ENCODE measurements around the gene FXYD3. TPM values are rescaled to one million over a fixed set of nuclear protein-coding genes. Genes with fewer than 3 reads are reported as not detected.

Gene FXYD3

DNA sequence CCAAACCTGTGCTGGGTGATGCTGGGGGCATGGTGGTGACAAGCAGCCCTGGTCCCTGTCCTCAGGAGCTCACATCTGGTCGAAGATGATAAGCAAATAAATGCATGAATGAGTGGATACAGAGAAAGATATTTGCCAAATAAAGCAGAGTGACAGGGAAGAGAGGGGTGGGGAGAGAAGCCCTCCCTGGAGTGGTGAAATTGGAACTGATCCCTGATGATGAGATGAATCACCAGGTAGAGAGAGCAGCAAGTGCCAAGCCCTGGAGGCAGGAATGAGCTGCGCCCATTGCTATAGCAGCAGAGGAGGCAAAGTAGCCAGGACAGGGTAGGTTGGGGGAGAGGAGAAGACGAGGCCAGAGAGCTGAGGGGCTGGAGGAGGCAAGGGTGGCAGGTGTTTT is 52.6 kb downstream of the FXYD3 start:
- Histone ChIP-seq H3K79me1 (ENCODE audit: low read length) (no peaks in the 10 kb centered on the region), H3K4me1 (ENCODE audit: control insufficient read depth, low read depth, low read length) (no peaks in the 10 kb centered on the region), H2AK5ac (ENCODE audit: low read length) (no peak overlapping the region), H3K56ac (ENCODE audit: low read length) (no peak overlapping the region), H4K5ac (ENCODE audit: low read length) (no peak overlapping the region), H3K4me3 (ENCODE audit: low read length) (no peak overlapping the region), H3K18ac (ENCODE audit: low read length) (no peak overlapping the region), H3K4me2 (ENCODE audit: low read length) (no peak overlapping the region), H3K27ac (ENCODE audit: low read depth, low read length) (no peak overlapping the region), H3K27me3 (ENCODE audit: insufficient read depth, low read length, poor library complexity) (no peaks in the 10 kb centered on the region), H3K36me3 (ENCODE audit: control insufficient read depth, insufficient read depth, low read length) (peaks cover 8% of the 10 kb centered on the region), H3K23ac (ENCODE audit: low read length) (no peak overlapping the region), H3K79me2 (ENCODE audit: control insufficient read depth, insufficient read depth, low read length) (no peaks in the 10 kb centered on the region), H3K4ac (ENCODE audit: low read depth, low read length) (no peak overlapping the region), H3K9ac (ENCODE audit: low read length) (no peak overlapping the region), H2BK5ac (ENCODE audit: low read length) (no peak overlapping the region), H2BK15ac (replicated peaks; ENCODE audit: low read depth) (no peak overlapping the region), H2BK120ac (ENCODE audit: low read depth, low read length) (no peak overlapping the region), H4K8ac (ENCODE audit: low read depth, low read length) (no peak overlapping the region)
- DNase-seq, result no peak
- no CpG with 5 or more reads among the region's 3 CpGs for WGBS (ENCODE audit: extremely low coverage, insufficient coverage, low lambda C conversion rate)

DNA sequence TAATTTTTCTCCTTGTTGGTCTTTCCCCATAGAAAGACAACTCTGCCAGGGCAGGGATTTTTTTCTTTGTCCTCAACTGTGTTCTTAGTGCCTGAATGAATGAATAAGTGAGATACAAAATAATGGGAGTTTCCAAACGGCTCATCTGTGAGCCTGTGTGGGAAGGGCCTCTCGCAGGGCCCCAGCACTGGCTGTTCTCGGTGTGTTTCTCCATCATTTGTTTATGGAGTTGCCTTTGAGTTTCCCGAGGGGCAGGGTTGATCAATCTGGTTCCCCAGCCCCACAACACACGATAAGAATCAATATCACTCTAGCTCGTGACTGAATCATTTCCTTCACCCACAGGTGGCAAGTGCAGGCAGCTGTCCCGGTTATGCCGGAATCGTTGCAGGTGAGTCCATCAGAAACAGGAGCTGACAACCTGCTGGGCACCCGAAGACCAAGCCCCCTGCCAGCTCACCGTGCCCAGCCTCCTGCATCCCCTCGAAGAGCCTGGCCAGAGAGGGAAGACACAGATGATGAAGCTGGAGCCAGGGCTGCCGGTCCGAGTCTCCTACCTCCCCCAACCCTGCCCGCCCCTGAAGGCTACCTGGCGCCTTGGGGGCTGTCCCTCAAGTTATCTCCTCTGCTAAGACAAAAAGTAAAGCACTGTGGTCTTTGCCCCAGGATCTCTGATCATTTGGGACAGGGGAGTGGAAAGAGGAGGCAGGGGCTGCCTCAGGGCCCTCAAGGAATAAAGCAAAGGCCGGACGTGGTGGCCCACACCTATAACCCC is 53.8 kb downstream of the FXYD3 start:
- Histone ChIP-seq H4K5ac (ENCODE audit: low read length) (no peak overlapping the region), H3K18ac (ENCODE audit: low read length) (no peak overlapping the region), H3K4me1 (ENCODE audit: control insufficient read depth, low read depth, low read length) (no peaks in the 10 kb centered on the region), H3K36me3 (ENCODE audit: control insufficient read depth, insufficient read depth, low read length) (peaks cover 4% of the 10 kb centered on the region), H2BK120ac (ENCODE audit: low read depth, low read length) (no peak overlapping the region), H2AK5ac (ENCODE audit: low read length) (no peak overlapping the region), H3K27me3 (ENCODE audit: insufficient read depth, low read length, poor library complexity) (no peaks in the 10 kb centered on the region), H3K56ac (ENCODE audit: low read length) (no peak overlapping the region), H3K23ac (ENCODE audit: low read length) (no peak overlapping the region), H3K79me2 (ENCODE audit: control insufficient read depth, insufficient read depth, low read length) (no peaks in the 10 kb centered on the region), H3K79me1 (ENCODE audit: low read length) (no peaks in the 10 kb centered on the region), H3K27ac (ENCODE audit: low read depth, low read length) (no peak overlapping the region), H3K4me2 (ENCODE audit: low read length) (no peak overlapping the region), H4K8ac (ENCODE audit: low read depth, low read length) (no peak overlapping the region), H3K4ac (ENCODE audit: low read depth, low read length) (no peak overlapping the region), H3K9ac (ENCODE audit: low read length) (no peak overlapping the region), H2BK5ac (ENCODE audit: low read length) (no peak overlapping the region), H3K4me3 (ENCODE audit: low read length) (no peak overlapping the region), H2BK15ac (replicated peaks; ENCODE audit: low read depth) (no peak overlapping the region)
- no CpG with 5 or more reads among the region's 18 CpGs for WGBS (ENCODE audit: extremely low coverage, insufficient coverage, low lambda C conversion rate)
- DNase-seq, result no peak

DNA sequence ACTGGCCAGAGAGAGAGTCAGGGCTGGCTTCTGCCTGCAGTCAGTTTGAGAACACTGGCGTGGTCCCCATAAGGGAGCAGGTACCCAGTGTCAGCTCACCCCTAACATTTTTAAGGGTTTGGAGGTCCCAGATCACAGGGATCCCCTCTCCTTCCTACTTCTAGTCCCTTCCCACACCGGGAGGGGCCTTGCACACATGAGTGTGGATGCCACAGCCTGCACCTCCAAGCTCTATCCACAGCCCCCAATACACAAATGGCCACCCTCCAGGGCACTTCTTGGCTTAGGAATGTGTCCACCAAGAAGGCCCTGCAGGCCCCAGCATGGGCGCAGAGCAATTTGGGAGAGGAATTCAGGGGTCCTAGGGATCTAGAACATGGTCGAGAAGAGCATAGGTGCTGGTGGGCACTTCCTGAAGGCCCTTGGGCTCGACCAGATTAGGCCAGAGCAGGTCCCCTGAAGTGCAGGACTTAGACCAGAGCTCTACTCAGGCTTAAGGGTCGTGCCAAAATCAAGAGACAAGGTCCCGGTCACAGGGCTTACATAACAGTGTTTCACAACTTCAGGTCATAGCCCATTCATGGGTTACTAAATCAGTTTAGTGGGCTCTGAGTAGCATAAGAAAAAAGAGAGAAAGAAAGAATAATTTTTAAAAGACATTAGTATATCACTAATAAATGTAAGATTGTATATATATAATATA is 54.9 kb downstream of the FXYD3 start:
- no peak overlapping the region for H3K23ac ChIP-seq (ENCODE audit: low read length)
- H3K36me3 ChIP-seq (ENCODE audit: control insufficient read depth, insufficient read depth, low read length), result peaks cover 3% of the 10 kb centered on the region
- H2AK5ac ChIP-seq (ENCODE audit: low read length), result no peak overlapping the region
- no peak overlapping the region for H3K18ac ChIP-seq (ENCODE audit: low read length)
- H2BK15ac ChIP-seq (replicated peaks; ENCODE audit: low read depth), result no peak overlapping the region
- H3K79me1 ChIP-seq (ENCODE audit: low read length), result no peaks in the 10 kb centered on the region
- no peak overlapping the region for H4K5ac ChIP-seq (ENCODE audit: low read length)
- no peak overlapping the region for H3K56ac ChIP-seq (ENCODE audit: low read length)
- H3K9ac ChIP-seq (ENCODE audit: low read length), result no peak overlapping the region
- H2BK120ac ChIP-seq (ENCODE audit: low read depth, low read length), result no peak overlapping the region
- no peak overlapping the region for H3K4me2 ChIP-seq (ENCODE audit: low read length)
- no peak for DNase-seq
- H3K4me1 ChIP-seq (ENCODE audit: control insufficient read depth, low read depth, low read length), result no peaks in the 10 kb centered on the region
- no peak overlapping the region for H4K8ac ChIP-seq (ENCODE audit: low read depth, low read length)
- no peak overlapping the region for H3K27ac ChIP-seq (ENCODE audit: low read depth, low read length)
- H3K4me3 ChIP-seq (ENCODE audit: low read length), result no peak overlapping the region
- H3K79me2 ChIP-seq (ENCODE audit: control insufficient read depth, insufficient read depth, low read length), result no peaks in the 10 kb centered on the region
- no peaks in the 10 kb centered on the region for H3K27me3 ChIP-seq (ENCODE audit: insufficient read depth, low read length, poor library complexity)
- WGBS (ENCODE audit: extremely low coverage, insufficient coverage, low lambda C conversion rate), result no CpG with 5 or more reads among the region's 7 CpGs
- H3K4ac ChIP-seq (ENCODE audit: low read depth, low read length), result no peak overlapping the region
- H2BK5ac ChIP-seq (ENCODE audit: low read length), result no peak overlapping the region

DNA sequence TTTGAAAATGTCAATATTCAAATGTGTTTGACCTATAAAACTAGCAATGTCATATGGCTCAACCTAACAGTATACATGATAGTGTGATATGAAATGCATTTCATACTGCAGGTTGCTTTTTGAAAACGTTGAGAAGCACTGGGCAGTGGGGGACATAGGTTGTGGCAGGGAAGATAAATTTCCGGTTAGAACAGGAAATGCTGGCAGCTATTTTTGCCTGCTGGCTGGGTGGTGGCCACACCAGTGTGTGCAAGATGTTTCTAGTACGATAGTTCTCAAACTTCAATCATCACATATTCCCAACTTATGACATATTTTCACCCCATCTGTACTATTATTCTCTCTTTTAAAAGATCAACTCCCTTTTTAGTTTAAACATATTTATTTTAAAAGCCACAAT is 56.1 kb downstream of the FXYD3 start:
- no peak overlapping the region for H3K9ac ChIP-seq (ENCODE audit: low read length)
- H3K79me2 ChIP-seq (ENCODE audit: control insufficient read depth, insufficient read depth, low read length), result no peaks in the 10 kb centered on the region
- H3K4me3 ChIP-seq (ENCODE audit: low read length), result no peak overlapping the region
- no peak overlapping the region for H3K23ac ChIP-seq (ENCODE audit: low read length)
- H4K8ac ChIP-seq (ENCODE audit: low read depth, low read length), result no peak overlapping the region
- no peak overlapping the region for H3K4me2 ChIP-seq (ENCODE audit: low read length)
- no CpG with 5 or more reads among the region's 3 CpGs for WGBS (ENCODE audit: extremely low coverage, insufficient coverage, low lambda C conversion rate)
- no peak overlapping the region for H3K4ac ChIP-seq (ENCODE audit: low read depth, low read length)
- H3K27ac ChIP-seq (ENCODE audit: low read depth, low read length), result no peak overlapping the region
- H2BK120ac ChIP-seq (ENCODE audit: low read depth, low read length), result no peak overlapping the region
- no peak overlapping the region for H2BK15ac ChIP-seq (replicated peaks; ENCODE audit: low read depth)
- no peak overlapping the region for H3K56ac ChIP-seq (ENCODE audit: low read length)
- no peaks in the 10 kb centered on the region for H3K27me3 ChIP-seq (ENCODE audit: insufficient read depth, low read length, poor library complexity)
- no peak overlapping the region for H2AK5ac ChIP-seq (ENCODE audit: low read length)
- H4K5ac ChIP-seq (ENCODE audit: low read length), result no peak overlapping the region
- H3K18ac ChIP-seq (ENCODE audit: low read length), result no peak overlapping the region
- no peak for DNase-seq
- no peaks in the 10 kb centered on the region for H3K79me1 ChIP-seq (ENCODE audit: low read length)
- no peak overlapping the region for H2BK5ac ChIP-seq (ENCODE audit: low read length)
- no peaks in the 10 kb centered on the region for H3K4me1 ChIP-seq (ENCODE audit: control insufficient read depth, low read depth, low read length)
- H3K36me3 ChIP-seq (ENCODE audit: control insufficient read depth, insufficient read depth, low read length), result no peaks in the 10 kb centered on the region

Small RNA genes within 50 kb of the gene (small RNA-seq; reads per million reads assigned to genes)
- gene AC020907.2 (ENCODE audit: insufficient read depth), result not detected

Data from mesendoderm (in vitro differentiated cells).